MM.1S (cell line): ENCODE results near the gene COL6A5.

Experiments
- CTCF ChIP-seq: fragments of 300-600 bp; sonication (generic); IDR thresholded peaks from 2 replicates; pipeline ENCODE4 v1.5.1; 2016; ENCODE audit warnings: antibody characterized with exemption, low read length, mixed read lengths
- EZH2 ChIP-seq: fragments of 300-600 bp; sonication (generic); optimal IDR thresholded peaks from 2 replicates; pipeline ENCODE3; 2017; ENCODE audit warnings: low read depth, mild to moderate bottlenecking, antibody characterized with exemption, low read length, mixed read lengths
- EZH2phosphoT487 ChIP-seq: fragments of 300-600 bp; sonication (generic); IDR thresholded peaks from 2 replicates; pipeline ENCODE4 v1.6.1; 2018; ENCODE audit warnings: antibody characterized with exemption, low read length

GRCh38 chr3:130379274-130379673, 33.8 kb downstream of the COL6A5 start:
- TF ChIP-seq CTCF (no peak), EZH2phosphoT487 (no peak), EZH2 (no peak)
